ENCODE measurements around the gene SYNPO2.

Gene SYNPO2

DNA sequence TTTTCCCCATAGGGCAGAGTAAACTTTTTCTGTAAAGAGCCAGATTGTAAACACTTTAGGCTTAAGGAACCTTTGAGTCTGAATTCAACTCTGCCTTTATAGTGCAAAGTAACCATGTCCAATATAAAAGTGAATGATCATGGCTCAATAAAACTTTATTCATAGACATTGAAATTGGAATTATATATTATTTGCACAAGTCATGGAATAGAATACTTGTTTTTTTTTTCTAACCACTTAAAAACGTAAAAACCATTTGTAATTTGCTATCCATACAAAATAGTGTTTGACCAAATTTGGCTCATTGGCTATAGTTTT, 192.8 kb downstream of the SYNPO2 start:
- no peak overlapping the region for H3K9ac ChIP-seq (ENCODE audit: low read depth, low read length)
- H3K4me1 ChIP-seq (ENCODE audit: insufficient read depth, low read length) = no peaks in the 10 kb centered on the region
- H3K27me3 ChIP-seq (ENCODE audit: insufficient read depth, low read length) = no peaks in the 10 kb centered on the region
- H3K9me3 ChIP-seq (ENCODE audit: insufficient read depth, low read depth, low read length) = no peaks in the 10 kb centered on the region
- H3K4me3 ChIP-seq (ENCODE audit: low read length) = no peak overlapping the region
- WGBS = 100% methylated on average over 1 of the region's 1 CpG
- H3K27ac ChIP-seq (ENCODE audit: low read depth, low read length) = no peak overlapping the region
- no peaks in the 10 kb centered on the region for H3K36me3 ChIP-seq (ENCODE audit: insufficient read depth, low read length)

DNA sequence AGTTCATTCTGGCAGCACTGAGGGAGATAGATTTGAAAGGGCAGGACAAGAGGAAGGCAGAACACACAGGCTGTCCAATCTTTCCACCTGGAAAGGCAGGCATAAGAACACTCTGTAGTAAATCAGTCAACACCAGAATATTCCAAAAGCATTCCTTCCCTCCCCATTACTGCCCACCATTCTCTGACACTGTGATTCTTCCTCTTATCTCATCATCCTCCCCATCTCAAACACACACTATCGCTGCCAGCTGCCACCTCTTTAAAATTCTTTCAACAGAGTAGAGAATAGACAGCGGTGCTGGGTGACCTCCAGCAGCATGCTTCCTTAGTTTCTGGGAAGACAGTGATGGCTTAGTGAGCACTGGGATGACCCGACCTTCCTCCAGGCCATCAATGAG, 193.3 kb downstream of the SYNPO2 start:
- 93% methylated on average over 3 of the region's 3 CpGs for WGBS
- Histone ChIP-seq H3K36me3 (ENCODE audit: insufficient read depth, low read length) (no peaks in the 10 kb centered on the region), H3K4me3 (ENCODE audit: low read length) (no peak overlapping the region), H3K27ac (ENCODE audit: low read depth, low read length) (no peak overlapping the region), H3K9ac (ENCODE audit: low read depth, low read length) (no peak overlapping the region), H3K9me3 (ENCODE audit: insufficient read depth, low read depth, low read length) (no peaks in the 10 kb centered on the region), H3K27me3 (ENCODE audit: insufficient read depth, low read length) (no peaks in the 10 kb centered on the region), H3K4me1 (ENCODE audit: insufficient read depth, low read length) (no peaks in the 10 kb centered on the region)

DNA sequence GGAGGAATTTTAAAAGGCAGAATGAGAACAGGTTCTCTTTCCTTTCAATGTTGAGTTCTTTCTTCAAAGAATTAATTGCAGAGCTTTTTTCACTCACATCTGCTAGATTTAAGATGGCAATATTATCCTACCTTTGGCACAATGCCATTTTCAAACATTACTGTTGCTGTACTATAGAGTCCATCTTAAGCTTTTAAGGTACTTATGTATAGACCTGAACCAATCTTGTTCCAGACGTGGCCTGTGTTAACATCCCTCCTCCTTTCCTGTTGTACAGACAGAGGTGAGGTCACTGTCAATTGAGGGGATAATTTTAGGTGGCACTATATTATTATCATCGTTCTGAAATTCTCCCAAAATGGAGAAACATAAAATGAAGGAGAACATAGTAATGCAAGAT, 194.0 kb downstream of the SYNPO2 start:
- Histone ChIP-seq H3K4me3 (ENCODE audit: low read length) (no peak overlapping the region), H3K4me1 (ENCODE audit: insufficient read depth, low read length) (no peaks in the 10 kb centered on the region), H3K27me3 (ENCODE audit: insufficient read depth, low read length) (no peaks in the 10 kb centered on the region), H3K9ac (ENCODE audit: low read depth, low read length) (no peak overlapping the region), H3K27ac (ENCODE audit: low read depth, low read length) (no peak overlapping the region), H3K9me3 (ENCODE audit: insufficient read depth, low read depth, low read length) (no peaks in the 10 kb centered on the region), H3K36me3 (ENCODE audit: insufficient read depth, low read length) (no peaks in the 10 kb centered on the region)
- 100% methylated on average over 1 of the region's 2 CpGs for WGBS

DNA sequence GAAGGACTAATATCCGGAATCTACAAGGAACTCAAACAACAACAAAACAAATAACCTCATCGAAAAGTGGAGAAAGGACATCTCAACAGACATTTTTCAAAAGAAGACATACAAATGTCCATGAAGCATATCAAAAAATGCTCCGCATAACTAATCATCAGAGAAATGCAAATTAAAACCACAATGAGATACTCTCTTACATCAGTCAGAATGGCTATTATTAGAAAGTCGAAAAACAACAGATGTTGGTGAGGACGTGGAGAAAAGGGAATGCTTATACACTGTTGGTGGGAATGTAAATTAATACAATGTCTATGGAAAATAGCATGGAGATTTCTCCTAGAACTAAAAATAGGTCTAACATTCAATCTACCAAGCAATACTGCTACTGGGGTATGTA, 195.9 kb downstream of the SYNPO2 start:
- WGBS = 64% methylated on average over 5 of the region's 5 CpGs
- H3K4me1 ChIP-seq (ENCODE audit: insufficient read depth, low read length) = no peaks in the 10 kb centered on the region

DNA sequence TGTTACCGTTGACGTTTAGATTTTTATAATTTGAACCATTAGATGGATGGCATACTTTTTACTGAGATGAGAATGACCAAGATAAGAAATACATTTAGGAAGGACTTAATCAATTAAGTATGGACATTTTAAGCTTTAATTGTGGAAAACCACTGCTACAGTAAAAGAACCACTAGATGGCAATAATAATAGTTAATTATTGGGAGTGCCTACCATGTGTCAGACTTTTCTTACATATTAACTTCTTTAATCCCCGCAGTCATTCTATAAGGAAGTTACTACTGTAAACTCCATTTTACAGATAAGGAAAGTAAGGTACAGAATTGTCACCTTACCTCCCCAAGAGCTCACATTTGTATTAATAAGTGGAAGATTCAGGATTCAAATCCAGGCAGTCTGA, 198.5 kb downstream of the SYNPO2 start:
- no peaks in the 10 kb centered on the region for H3K4me1 ChIP-seq (ENCODE audit: insufficient read depth, low read length)
- H3K27ac ChIP-seq (ENCODE audit: low read depth, low read length) = no peak overlapping the region
- H3K4me3 ChIP-seq (ENCODE audit: low read length) = no peak overlapping the region
- 64% methylated on average over 2 of the region's 3 CpGs for WGBS
- no peaks in the 10 kb centered on the region for H3K27me3 ChIP-seq (ENCODE audit: insufficient read depth, low read length)
- H3K9ac ChIP-seq (ENCODE audit: low read depth, low read length) = no peak overlapping the region
- H3K9me3 ChIP-seq (ENCODE audit: insufficient read depth, low read depth, low read length) = no peaks in the 10 kb centered on the region
- no peaks in the 10 kb centered on the region for H3K36me3 ChIP-seq (ENCODE audit: insufficient read depth, low read length)

More for the DNA sequence above, 195.9 kb downstream of the SYNPO2 start:
- Histone ChIP-seq H3K27me3 (ENCODE audit: insufficient read depth, low read length) (no peaks in the 10 kb centered on the region), H3K36me3 (ENCODE audit: insufficient read depth, low read length) (no peaks in the 10 kb centered on the region), H3K27ac (ENCODE audit: low read depth, low read length) (no peak overlapping the region), H3K4me3 (ENCODE audit: low read length) (no peak overlapping the region), H3K9ac (ENCODE audit: low read depth, low read length) (no peak overlapping the region), H3K9me3 (ENCODE audit: insufficient read depth, low read depth, low read length) (no peaks in the 10 kb centered on the region)

DNA sequence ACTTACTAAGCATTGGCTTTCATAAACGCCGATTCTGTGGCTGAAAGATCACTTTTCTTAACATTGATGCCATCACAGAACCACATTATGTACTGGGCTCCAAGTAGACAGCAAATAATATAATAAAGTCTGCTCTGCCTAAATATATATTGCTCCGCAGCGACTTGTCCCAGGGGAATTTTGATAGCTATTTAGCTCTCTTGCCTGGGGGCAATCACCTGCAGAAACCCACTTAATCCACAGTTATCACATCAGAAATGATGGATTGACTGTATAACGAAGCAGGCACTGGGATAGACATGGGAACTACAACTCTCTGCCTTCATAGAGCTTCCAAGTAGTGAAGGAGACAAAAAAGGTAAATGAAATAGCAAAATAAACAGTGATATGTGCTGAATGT, 199.0 kb downstream of the SYNPO2 start:
- Histone ChIP-seq H3K9me3 (ENCODE audit: insufficient read depth, low read depth, low read length) (no peaks in the 10 kb centered on the region), H3K27ac (ENCODE audit: low read depth, low read length) (no peak overlapping the region), H3K27me3 (ENCODE audit: insufficient read depth, low read length) (no peaks in the 10 kb centered on the region), H3K36me3 (ENCODE audit: insufficient read depth, low read length) (no peaks in the 10 kb centered on the region), H3K4me1 (ENCODE audit: insufficient read depth, low read length) (no peaks in the 10 kb centered on the region), H3K4me3 (ENCODE audit: low read length) (no peak overlapping the region), H3K9ac (ENCODE audit: low read depth, low read length) (no peak overlapping the region)
- 94% methylated on average over 5 of the region's 5 CpGs for WGBS

DNA sequence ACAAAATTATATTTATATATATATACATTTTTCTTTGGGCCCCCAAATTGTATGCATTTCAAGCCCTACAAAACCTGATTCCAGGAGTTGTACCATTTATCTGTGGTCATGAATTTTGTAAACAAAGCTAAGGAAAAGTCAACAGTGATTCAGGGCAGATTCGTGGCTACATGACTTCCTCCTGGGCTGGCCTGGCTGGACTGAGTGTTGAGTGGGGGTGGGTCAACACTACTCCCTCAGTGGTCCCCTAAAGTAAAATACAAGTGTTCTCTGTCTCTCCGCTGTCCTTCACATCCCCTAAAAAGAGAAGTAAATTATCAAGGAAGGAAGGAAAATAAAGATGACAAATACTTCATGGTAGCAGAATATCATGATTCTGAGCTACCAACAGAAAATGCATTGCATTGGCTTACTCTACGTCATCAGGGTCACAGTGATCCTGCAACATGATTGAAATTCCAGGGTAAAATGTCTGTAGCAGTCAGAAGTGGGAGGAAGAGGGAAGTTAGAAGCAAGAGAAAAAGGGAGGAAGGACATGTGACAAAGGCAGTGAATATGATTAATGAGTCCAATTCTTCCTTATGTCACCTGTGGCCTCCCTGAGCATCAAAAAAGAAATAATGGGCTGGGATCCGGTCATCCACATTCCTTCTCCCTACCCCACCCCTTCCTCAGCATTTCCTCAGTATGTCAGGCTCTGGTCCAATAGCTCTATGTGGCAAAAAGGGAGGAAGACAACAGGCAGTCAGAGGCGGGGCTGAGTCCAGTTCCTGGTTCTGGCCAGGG, 204.6 kb downstream of the SYNPO2 start:
- WGBS = 94% methylated on average over 4 of the region's 5 CpGs
- no peaks in the 10 kb centered on the region for H3K4me1 ChIP-seq (ENCODE audit: insufficient read depth, low read length)
- H3K9me3 ChIP-seq (ENCODE audit: insufficient read depth, low read depth, low read length) = no peaks in the 10 kb centered on the region
- no peaks in the 10 kb centered on the region for H3K27me3 ChIP-seq (ENCODE audit: insufficient read depth, low read length)
- H3K27ac ChIP-seq (ENCODE audit: low read depth, low read length) = no peak overlapping the region
- no peaks in the 10 kb centered on the region for H3K36me3 ChIP-seq (ENCODE audit: insufficient read depth, low read length)
- no peak overlapping the region for H3K9ac ChIP-seq (ENCODE audit: low read depth, low read length)
- H3K4me3 ChIP-seq (ENCODE audit: low read length) = no peak overlapping the region

DNA sequence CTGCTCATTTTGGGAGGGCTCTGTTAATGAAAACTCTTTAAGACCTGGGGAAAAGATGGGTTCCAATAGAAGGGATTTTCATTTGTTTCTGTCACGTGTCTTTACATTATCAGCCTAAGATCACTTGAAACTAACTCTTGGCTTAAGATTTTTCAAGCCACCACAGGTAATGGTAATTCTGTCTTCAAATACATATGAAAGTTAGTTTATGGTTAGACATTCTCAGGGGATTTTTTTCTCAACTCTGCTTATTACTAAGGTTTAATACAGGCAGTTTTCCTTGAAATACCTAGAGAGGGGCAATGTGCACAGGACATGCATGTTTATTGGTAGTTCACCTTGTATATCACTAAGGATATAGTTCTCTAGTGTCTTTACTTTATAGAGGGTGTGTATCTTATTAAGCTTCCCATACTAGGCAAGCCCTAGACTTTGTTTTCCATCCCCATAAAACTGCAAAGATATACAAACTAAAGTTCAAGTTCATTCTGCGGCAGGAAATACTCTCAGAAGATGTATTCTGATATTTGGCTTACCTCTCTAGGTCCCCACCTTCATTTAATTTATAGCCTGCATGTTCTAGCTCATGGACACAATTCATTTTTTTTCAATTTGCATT, 208.7 kb downstream of the SYNPO2 start:
- Histone ChIP-seq H3K9me3 (ENCODE audit: insufficient read depth, low read depth, low read length) (no peaks in the 10 kb centered on the region), H3K27me3 (ENCODE audit: insufficient read depth, low read length) (no peaks in the 10 kb centered on the region), H3K4me1 (ENCODE audit: insufficient read depth, low read length) (peaks cover 3% of the 10 kb centered on the region; the same call in 1 of the 2 replicates), H3K9ac (ENCODE audit: low read depth, low read length) (no peak overlapping the region), H3K4me3 (ENCODE audit: low read length) (no peak overlapping the region), H3K27ac (ENCODE audit: low read depth, low read length) (no peak overlapping the region), H3K36me3 (ENCODE audit: insufficient read depth, low read length) (no peaks in the 10 kb centered on the region)
- WGBS = 92% methylated on average over 2 of the region's 2 CpGs

DNA sequence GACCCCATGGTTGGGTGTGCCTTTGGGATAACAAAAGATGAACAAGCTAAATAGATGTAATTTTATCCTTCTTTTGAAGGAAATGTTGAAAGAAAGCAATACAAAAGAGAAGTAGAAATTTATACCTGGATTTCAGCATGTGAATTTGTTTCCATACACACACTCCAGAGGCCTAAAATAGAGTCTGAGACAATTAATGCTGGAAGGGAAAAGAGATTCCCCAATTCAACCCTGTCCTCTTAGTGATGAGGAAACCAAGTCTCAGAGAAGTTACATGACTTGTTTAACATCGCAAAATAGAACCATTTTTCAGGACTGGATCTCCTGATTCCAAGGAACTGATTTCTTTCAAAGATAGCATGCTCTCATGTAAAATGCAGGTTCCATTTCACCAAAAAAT, 209.7 kb downstream of the SYNPO2 start:
- no peaks in the 10 kb centered on the region for H3K27me3 ChIP-seq (ENCODE audit: insufficient read depth, low read length)
- peaks cover 6% of the 10 kb centered on the region for H3K4me1 ChIP-seq (ENCODE audit: insufficient read depth, low read length)
- no peaks in the 10 kb centered on the region for H3K36me3 ChIP-seq (ENCODE audit: insufficient read depth, low read length)

DNA sequence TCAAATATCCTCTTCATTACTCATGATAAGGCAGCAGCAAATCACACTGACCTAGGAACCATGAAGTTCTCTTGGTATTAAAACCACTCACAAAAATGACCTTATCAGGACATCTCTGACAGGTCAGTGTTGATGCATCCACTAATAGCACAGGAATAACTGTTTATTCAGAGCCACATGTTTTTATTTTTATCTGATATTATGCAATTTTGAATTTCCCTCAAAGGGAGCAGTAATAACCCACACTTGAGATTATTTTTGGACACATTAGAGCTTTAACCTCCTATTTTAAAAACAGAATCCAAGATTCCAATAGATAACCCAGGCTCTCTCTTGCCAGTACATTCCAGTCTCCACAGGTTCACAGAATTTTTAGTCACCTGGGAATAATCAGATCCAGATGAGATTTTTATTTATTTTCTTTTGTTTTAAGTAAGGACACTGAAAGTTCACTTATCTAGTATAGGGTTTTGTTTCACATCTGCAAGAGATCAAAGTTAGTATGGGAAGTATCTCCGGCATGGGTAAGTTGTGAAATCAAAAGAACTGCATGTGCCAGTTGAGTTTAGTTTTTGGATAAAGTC, 210.7 kb downstream of the SYNPO2 start:
- H3K27ac ChIP-seq (ENCODE audit: low read depth, low read length) = no peak overlapping the region
- H3K4me3 ChIP-seq (ENCODE audit: low read length) = no peak overlapping the region
- peaks cover 11% of the 10 kb centered on the region for H3K4me1 ChIP-seq (ENCODE audit: insufficient read depth, low read length)
- H3K9me3 ChIP-seq (ENCODE audit: insufficient read depth, low read depth, low read length) = no peaks in the 10 kb centered on the region
- 89% methylated on average over 1 of the region's 1 CpG for WGBS
- no peaks in the 10 kb centered on the region for H3K36me3 ChIP-seq (ENCODE audit: insufficient read depth, low read length)
- H3K9ac ChIP-seq (ENCODE audit: low read depth, low read length) = no peak overlapping the region
- H3K27me3 ChIP-seq (ENCODE audit: insufficient read depth, low read length) = no peaks in the 10 kb centered on the region

More for the DNA sequence above, 209.7 kb downstream of the SYNPO2 start:
- no peak overlapping the region for H3K27ac ChIP-seq (ENCODE audit: low read depth, low read length)
- H3K4me3 ChIP-seq (ENCODE audit: low read length) = no peak overlapping the region
- 100% methylated on average over 1 of the region's 1 CpG for WGBS
- H3K9ac ChIP-seq (ENCODE audit: low read depth, low read length) = no peak overlapping the region
- no peaks in the 10 kb centered on the region for H3K9me3 ChIP-seq (ENCODE audit: insufficient read depth, low read depth, low read length)

DNA sequence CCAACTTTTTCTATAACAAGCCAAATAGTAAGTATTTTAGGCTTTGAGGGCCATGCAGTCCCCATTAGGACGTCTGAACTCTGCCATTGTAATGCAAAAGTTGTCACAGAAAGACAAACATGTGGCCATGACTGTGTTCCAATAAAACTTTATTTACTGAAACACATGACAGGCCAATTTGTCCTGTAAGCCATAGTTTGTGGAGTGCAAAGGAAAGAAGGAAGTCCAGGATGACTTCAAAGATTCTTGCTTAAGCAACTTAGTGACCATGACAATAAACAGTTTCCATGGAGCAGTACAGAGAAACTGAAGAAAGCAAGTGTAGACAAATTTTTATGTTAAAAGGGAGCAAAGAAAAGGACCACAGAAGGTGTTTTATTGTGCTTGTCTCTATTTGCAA, 212.0 kb downstream of the SYNPO2 start:
- Histone ChIP-seq H3K4me1 (ENCODE audit: insufficient read depth, low read length) (peaks cover 11% of the 10 kb centered on the region), H3K9me3 (ENCODE audit: insufficient read depth, low read depth, low read length) (no peaks in the 10 kb centered on the region), H3K27me3 (ENCODE audit: insufficient read depth, low read length) (no peaks in the 10 kb centered on the region), H3K9ac (ENCODE audit: low read depth, low read length) (no peak overlapping the region), H3K27ac (ENCODE audit: low read depth, low read length) (no peak overlapping the region), H3K4me3 (ENCODE audit: low read length) (no peak overlapping the region), H3K36me3 (ENCODE audit: insufficient read depth, low read length) (no peaks in the 10 kb centered on the region)
- WGBS = 14% methylated on average over 1 of the region's 1 CpG

Measured in HUES64 (cell line).